Transverse colon (tissue), 4 donors: ENCODE results near the gene GMEB1. TPM values are rescaled to one million over a fixed set of nuclear protein-coding genes. Genes with fewer than 3 reads are reported as not detected.
"Not testable (repeated sequence)": the region's sequence is repeated elsewhere in the genome, so short reads cannot be mapped to it uniquely, and the experiment has no call there.

Experiments
- DNase-seq: peaks from one replicate; pipeline ENCODE4 v3.0.0-alpha.2; 2019
- H3K27ac ChIP-seq, 4 donors: fragments of 200-600 bp; sonication (generic); 2 replicates each; pipeline ENCODE4 v1.5.1; 2016 to 2018; ENCODE audit warnings: inconsistent platforms in 4 of 4
- H3K27me3 ChIP-seq: fragments of 200-600 bp; sonication (generic); 2 replicates; pipeline ENCODE4 v1.5.1; 2017; ENCODE audit warnings: inconsistent platforms
- H3K36me3 ChIP-seq, 4 donors: fragments of 200-600 bp; sonication (generic); 2 replicates each; pipeline ENCODE4 v1.5.1; 2017 to 2019; ENCODE audit warnings: inconsistent platforms in 4 of 4
- H3K4me1 ChIP-seq, 4 donors: fragments of 200-600 bp; sonication (generic); 2 replicates each; pipeline ENCODE4 v1.5.1; 2017 to 2020; ENCODE audit warnings: inconsistent platforms in 4 of 4
- H3K4me3 ChIP-seq, 4 donors: fragments of 200-600 bp; sonication (generic); 1 replicate in 1 of 4; 2 replicates in 3 of 4; pipeline versions ENCODE4 v1.5.1 to v1.6.1; 2017 to 2019; ENCODE audit warnings: inconsistent platforms in 4 of 4
- H3K9me3 ChIP-seq, 2 donors: fragments of 200-600 bp; sonication (generic); 2 replicates each; pipeline ENCODE4 v1.5.1; 2017 to 2019; ENCODE audit warnings: inconsistent platforms in 2 of 2
- CTCF ChIP-seq, 5 experiments: fragments of 200-600 bp in 3 of 5; fragments of 450-650 bp in 2 of 5; sonication (generic) in 3 of 5; IDR thresholded peaks; 1 replicate in 2 of 5; 2 replicates in 3 of 5; pipeline ENCODE4 v1.5.1; 2016 to 2017; ENCODE audit warnings: antibody characterized with exemption in 5 of 5, inconsistent platforms in 3 of 5, mild to moderate bottlenecking in 2 of 5, moderate library complexity in 1 of 5
- EP300 ChIP-seq: sonication (generic); formaldehyde crosslinking; IDR thresholded peaks from one replicate; pipeline ENCODE4 v1.6.1; 2017; ENCODE audit warnings: antibody characterized with exemption, low read depth
- POLR2A ChIP-seq: fragments of 450-650 bp; IDR thresholded peaks from one replicate; pipeline ENCODE4 v1.6.1; 2016; ENCODE audit warnings: antibody characterized with exemption, mild to moderate bottlenecking, moderate library complexity
- POLR2AphosphoS5 ChIP-seq, 3 donors: sonication (generic); formaldehyde crosslinking; IDR thresholded peaks; one replicate each; pipeline ENCODE4 v1.6.1; 2016; ENCODE audit warnings: antibody characterized with exemption in 3 of 3
- WGBS, 2 donors: methylation state at CpG; one replicate each; pipeline ENCODE4 v1.1.5; 2018; ENCODE audit warnings: low coverage in 1 of 2; 5-methylcytosine and 5-hydroxymethylcytosine counted together
- in situ Hi-C, 4 donors: fragments of 200-750 bp; cut with MboI; loops; one replicate each; pipeline versions ENCODE4 v1.15.0 to v1.15.1; 2017; ENCODE audit warnings: low sequenced_read_pairs in 3 of 4, low pct_ligation_motif_present in 1 of 4, low pct_unique_long_range_greater_than_20kb in 1 of 4
- intact Hi-C: fragments of 100-400 bp; cut with DNase I; formaldehyde crosslinking; loops from one replicate; pipeline ENCODE4 v1.15.1; 2023; ENCODE audit warnings: low total_unique reads
- total RNA-seq, 4 donors: library from RNA; depleted of rRNA; stranded (reverse); fragments of >200 nt; gene quantifications; one replicate each; pipeline ENCODE4 v1.1.0, GENCODE V29; 2016

GMEB1 gene
- total RNA-seq, 4 donors from 2014 or later, result 4.4 to 10.4 (median 7.2) TPM

DNA sequence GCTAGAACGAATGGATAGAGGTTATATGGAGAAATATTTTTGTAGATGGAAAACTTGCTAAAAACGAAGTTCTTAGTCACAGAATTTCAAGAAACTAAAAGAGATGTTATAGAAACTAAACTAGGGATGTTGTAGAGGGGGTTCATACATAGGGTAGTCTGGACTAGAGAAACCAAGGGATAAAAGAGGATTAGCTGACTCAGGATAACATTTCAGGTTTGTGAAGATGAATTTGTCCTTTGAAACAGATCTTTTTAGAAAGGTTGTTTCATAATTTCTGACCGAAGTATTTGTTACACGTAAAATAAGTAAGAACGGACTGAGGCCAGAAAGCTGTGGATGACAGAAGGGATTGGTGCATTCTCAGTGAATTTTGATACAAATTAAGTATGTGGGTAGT lies 81.7 kb downstream of the GMEB1 start:
- Histone ChIP-seq H3K9me3 (no peaks in the 10 kb centered on the region), H3K4me3 (no peak overlapping the region), H3K27me3 (no peaks in the 10 kb centered on the region), H3K27ac (no peak overlapping the region), H3K4me1 (peaks cover 30 to 97% (median 81%) of the 10 kb centered on the region in 4 donors), H3K36me3 (no peaks in the 10 kb centered on the region)
- intact Hi-C loops (no loop called here), in situ Hi-C loops (no loop called here)
- no peak for DNase-seq
- 74 to 84% methylated on average over 4 to 5 of the region's 5 CpGs for WGBS, 2 donors
- TF ChIP-seq POLR2A (no peak), CTCF (IDR thresholded peaks at IDR 0.05) (no peak), POLR2AphosphoS5 (IDR thresholded peaks at IDR 0.05) (no peak), EP300 (no peak)

DNA sequence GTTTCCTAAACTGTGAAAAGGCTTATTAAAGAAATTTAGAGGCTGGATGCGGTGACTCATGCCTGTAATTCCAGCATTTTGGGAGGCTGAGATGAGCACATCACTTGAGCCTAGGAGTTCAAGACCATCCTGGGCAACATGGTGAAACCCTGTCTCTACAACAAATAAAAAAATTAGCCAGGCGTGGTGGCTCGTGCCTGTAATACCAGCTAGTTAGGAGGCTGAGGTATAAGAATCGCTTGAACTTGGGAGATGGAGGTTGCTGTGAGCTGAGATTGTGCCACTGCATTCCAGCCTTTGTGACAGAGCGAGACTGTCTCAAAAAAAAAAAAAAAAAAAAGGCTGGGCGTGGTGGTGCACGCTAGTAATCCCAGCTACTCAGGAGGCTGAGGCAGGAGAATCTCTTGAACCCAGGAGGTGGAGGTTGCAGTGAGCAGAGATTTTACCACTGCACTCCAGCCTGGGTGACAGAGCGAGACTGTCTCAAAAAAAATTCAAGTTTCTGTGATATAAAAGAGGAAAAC lies 82.2 kb downstream of the GMEB1 start:
- H3K4me3 ChIP-seq, in situ Hi-C loops, H3K9me3 ChIP-seq, H3K27ac ChIP-seq, H3K27me3 ChIP-seq, DNase-seq, intact Hi-C loops, H3K36me3 ChIP-seq: not testable (repeated sequence)
- WGBS, 2 donors, result 80 to 85% methylated on average over 4 to 8 of the region's 8 CpGs
- H3K4me1 ChIP-seq, result peaks cover 33 to 97% (median 82%) of the 10 kb centered on the region in 4 donors

DNA sequence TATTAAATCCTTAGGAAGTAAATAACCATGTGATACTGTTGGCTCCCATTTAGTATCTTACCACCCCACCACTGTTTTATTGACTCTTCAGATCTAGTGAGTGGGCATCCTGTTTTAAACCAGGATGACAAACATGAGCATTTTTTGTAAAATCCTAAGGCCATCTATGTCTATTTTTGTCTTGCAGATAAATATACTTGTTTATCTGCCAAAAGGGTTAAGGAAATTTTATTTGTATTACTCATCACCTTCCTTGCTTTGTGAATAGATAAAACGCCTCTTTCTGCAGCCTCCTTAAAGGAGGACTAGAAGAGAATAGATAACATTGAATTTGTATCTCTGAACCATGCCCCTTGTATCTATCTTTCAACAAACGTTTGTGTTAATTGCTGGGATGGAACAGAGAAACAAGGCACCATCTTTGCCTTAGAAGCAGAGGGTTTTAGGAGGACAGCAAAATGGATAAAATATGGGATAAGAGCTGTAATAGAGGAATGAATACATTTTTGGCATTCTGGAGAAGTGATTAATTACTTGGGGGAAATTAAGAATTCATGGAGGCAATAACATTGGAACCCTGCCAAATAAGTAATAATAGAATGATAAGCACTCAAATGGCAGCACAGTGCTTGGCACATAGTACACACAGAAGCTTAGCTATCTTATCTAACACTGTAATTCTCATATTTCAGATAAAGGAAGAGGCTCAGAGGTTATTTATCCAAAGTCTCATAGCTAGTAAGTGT lies 82.9 kb downstream of the GMEB1 start:
- no peak for DNase-seq
- Histone ChIP-seq H3K27me3 (no peaks in the 10 kb centered on the region), H3K4me1 (peaks cover 34 to 97% (median 80%) of the 10 kb centered on the region in 4 donors), H3K9me3 (no peaks in the 10 kb centered on the region), H3K4me3 (no peak overlapping the region), H3K36me3 (no peaks in the 10 kb centered on the region), H3K27ac (no peak overlapping the region)
- no peak for TF ChIP-seq EP300
- no peak for TF ChIP-seq POLR2A
- no peak for TF ChIP-seq CTCF (IDR thresholded peaks at IDR 0.05)
- TF ChIP-seq POLR2AphosphoS5 (IDR thresholded peaks at IDR 0.05), result no peak
- in situ Hi-C loops, result no loop called here
- 13 to 35% methylated on average over 2 of the region's 2 CpGs for WGBS, 2 donors
- intact Hi-C loops, result no loop called here

- no peak overlapping the region for H3K27ac ChIP-seq
- no peak for DNase-seq
- peaks cover 13 to 77% (median 57%) of the 10 kb centered on the region in 4 donors for H3K4me1 ChIP-seq
- H3K27me3 ChIP-seq, result no peaks in the 10 kb centered on the region
- intact Hi-C loops, result no loop called here
- H3K4me3 ChIP-seq, result no peak overlapping the region
- WGBS, 2 donors, result 43 to 46% methylated on average over 1 of the region's 1 CpG
- no peaks in the 10 kb centered on the region for H3K36me3 ChIP-seq
- no peak for TF ChIP-seq EP300
- no peak for TF ChIP-seq POLR2AphosphoS5 (IDR thresholded peaks at IDR 0.05)
- TF ChIP-seq POLR2A, result no peak
- TF ChIP-seq CTCF (IDR thresholded peaks at IDR 0.05), result no peak
- H3K9me3 ChIP-seq, result no peaks in the 10 kb centered on the region
- in situ Hi-C loops, result no loop called here
These were observed 87.1 kb downstream of the GMEB1 start for GRCh38 chr1:28755701-28756100.

GRCh38 chr1:28756846-28757245 lies 88.3 kb downstream of the GMEB1 start:
- in situ Hi-C loops, result no loop called here
- H3K27me3 ChIP-seq, result no peaks in the 10 kb centered on the region
- H3K4me1 ChIP-seq, result peaks cover 6 to 65% (median 45%) of the 10 kb centered on the region in 4 donors
- H3K27ac ChIP-seq, result no peak overlapping the region
- H3K36me3 ChIP-seq, result no peaks in the 10 kb centered on the region
- H3K9me3 ChIP-seq, result no peaks in the 10 kb centered on the region
- WGBS, 2 donors, result 33 to 43% methylated on average over 5 of the region's 5 CpGs
- peak in 2 of 5 experiments; percentile 12 to 14 for TF ChIP-seq CTCF (IDR thresholded peaks at IDR 0.05)
- TF ChIP-seq POLR2A, result no peak
- intact Hi-C loops, result no loop called here
- no peak for DNase-seq
- no peak overlapping the region for H3K4me3 ChIP-seq
